ENCODE measurements around the gene METTL23.

METTL23 gene

DNA sequence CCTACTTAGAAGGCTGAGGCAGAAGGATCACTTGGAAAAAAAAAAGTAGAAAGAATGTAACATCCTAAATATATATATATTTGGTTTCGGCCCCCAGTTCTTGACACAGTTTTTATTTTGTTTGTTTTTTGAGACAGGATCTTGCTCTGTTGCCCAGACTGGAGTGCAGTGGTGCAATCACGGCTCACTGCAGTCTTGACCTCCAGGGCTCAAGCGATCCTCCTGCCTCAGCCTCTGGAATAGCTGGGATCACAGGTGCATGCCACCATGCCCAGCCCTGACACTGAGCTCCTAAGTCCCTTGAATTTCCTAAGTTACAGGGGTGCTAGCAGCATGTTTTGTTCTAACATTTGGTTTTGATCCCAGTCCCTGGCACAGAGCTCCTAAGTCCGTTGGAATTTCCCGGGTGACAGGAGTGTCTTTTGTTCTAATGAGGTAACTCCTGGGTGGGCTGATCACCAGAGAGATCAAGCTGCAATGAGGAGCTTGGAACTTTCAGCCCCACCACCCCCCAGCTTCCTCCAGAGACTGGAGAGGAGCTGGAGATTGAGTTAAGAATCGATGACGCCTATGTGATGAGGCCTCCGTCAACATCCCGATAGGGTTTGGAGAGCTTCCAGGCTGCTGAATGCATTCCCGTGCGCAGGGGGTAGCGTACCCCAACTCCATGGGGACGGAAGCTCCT lies 35.9 kb upstream of the METTL23 start:
- 94% methylated on average over 13 of the region's 13 CpGs for WGBS
- no peak overlapping the region for H3K14ac ChIP-seq (ENCODE audit: low read length in 2 of 2)

DNA sequence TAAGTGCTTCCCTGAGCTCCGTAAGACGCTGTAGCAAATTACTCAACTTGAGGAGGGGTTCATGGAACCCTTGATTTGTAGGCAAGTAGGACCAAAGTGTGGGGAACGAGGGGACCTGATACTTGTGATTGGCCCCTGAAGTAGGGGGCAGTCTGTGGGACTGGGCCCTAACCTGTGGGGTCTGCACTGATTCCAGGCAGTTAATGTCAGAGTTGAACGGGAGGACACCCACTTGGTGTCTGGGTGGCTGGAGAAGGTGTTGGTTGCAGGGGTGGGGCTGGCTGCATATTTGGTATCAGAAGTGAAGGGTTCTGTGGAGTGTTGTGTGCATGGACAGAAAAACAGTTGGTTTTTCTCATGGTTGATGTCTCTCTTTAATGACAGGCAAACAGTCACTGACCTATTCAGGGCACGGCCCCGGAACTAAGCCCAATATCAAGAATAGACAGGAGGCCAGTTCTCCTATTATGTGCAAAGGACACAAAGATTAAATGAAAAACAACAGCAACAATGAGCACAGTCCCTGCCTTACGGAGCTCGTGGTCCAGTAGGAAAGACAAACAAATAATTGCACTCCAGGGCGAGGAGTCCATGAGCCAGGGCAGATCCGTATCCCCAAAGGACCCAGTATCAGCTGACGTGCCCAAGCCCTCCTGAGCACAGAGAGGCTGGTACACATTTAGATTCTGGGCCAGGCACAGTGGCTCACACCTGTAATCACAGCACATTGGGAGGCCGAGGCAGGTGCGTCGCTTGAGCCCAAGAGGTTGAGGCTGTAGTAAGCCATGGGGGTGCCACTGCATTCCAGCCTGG lies 35.1 kb upstream of the METTL23 start:
- H3K18ac ChIP-seq (ENCODE audit: low read depth in 1 of 2, low read length in 2 of 2) = no peak overlapping the region
- H2BK15ac ChIP-seq (ENCODE audit: low read depth, poor library complexity, severe bottlenecking) = peak overlapping the region; percentile 73
- peaks cover 59% of the 10 kb centered on the region for H3K4me1 ChIP-seq (ENCODE audit: control insufficient read depth, insufficient read depth, low read depth, low read length)
- H3K23ac ChIP-seq (ENCODE audit: low read length in 2 of 2) = no peak overlapping the region
- no peak overlapping the region for H2BK5ac ChIP-seq (ENCODE audit: low read depth, low read length, poor library complexity, severe bottlenecking)
- no peak overlapping the region for H2AFZ ChIP-seq (ENCODE audit: low read depth, low read length)
- H3K4ac ChIP-seq (ENCODE audit: low read depth in 1 of 2, low read length in 2 of 2) = no peak overlapping the region
- peak overlapping the region in 1 of 2 experiments; percentile 51 for H3K14ac ChIP-seq (ENCODE audit: low read length in 2 of 2)
- H2BK12ac ChIP-seq (ENCODE audit: low read length in 2 of 2) = peak overlapping the region in 1 of 2 experiments; percentile 11
- no peak overlapping the region for H3K9ac ChIP-seq (ENCODE audit: low read length)
- H3K4me3 ChIP-seq (ENCODE audit: insufficient read depth in 1 of 2, low read depth in 1 of 2, low read length in 2 of 2) = no peak overlapping the region
- H2BK120ac ChIP-seq (ENCODE audit: low read depth, low read length) = no peak overlapping the region
- no peak overlapping the region for H4K8ac ChIP-seq (ENCODE audit: low read length)
- H2AK5ac ChIP-seq (ENCODE audit: low read length, severe bottlenecking) = peak overlapping the region; percentile 47
- no peak overlapping the region for H3K4me2 ChIP-seq (ENCODE audit: low read length, poor library complexity, severe bottlenecking)
- H3K79me1 ChIP-seq (replicated peaks; ENCODE audit: low read length, poor library complexity, severe bottlenecking) = peaks cover 21% of the 10 kb centered on the region
- peak overlapping the region; percentile 29 for H4K91ac ChIP-seq (ENCODE audit: low read length)
- H3K9me3 ChIP-seq (ENCODE audit: control insufficient read depth, low read length) = no peaks in the 10 kb centered on the region
- no peak overlapping the region for H3K27ac ChIP-seq (ENCODE audit: low read length, poor library complexity, severe bottlenecking)
- peaks cover 2 to 20% of the 10 kb centered on the region in 2 experiments for H3K36me3 ChIP-seq (ENCODE audit: control insufficient read depth in 1 of 2, insufficient read depth in 2 of 2, low read depth in 1 of 2, low read length in 2 of 2)
- WGBS = 95% methylated on average over 14 of the region's 14 CpGs
- no peak for DNase-seq
- H3K27me3 ChIP-seq (ENCODE audit: control insufficient read depth in 1 of 2, insufficient read depth in 1 of 2, low read length in 2 of 2) = no peaks in the 10 kb centered on the region

More for the DNA sequence above, 35.9 kb upstream of the METTL23 start:
- Histone ChIP-seq H3K27ac (ENCODE audit: low read length, poor library complexity, severe bottlenecking) (no peak overlapping the region), H2BK15ac (ENCODE audit: low read depth, poor library complexity, severe bottlenecking) (no peak overlapping the region), H3K23ac (ENCODE audit: low read length in 2 of 2) (no peak overlapping the region), H3K36me3 (ENCODE audit: control insufficient read depth in 1 of 2, insufficient read depth in 2 of 2, low read depth in 1 of 2, low read length in 2 of 2) (peaks cover 6 to 22% of the 10 kb centered on the region in 2 experiments), H2BK5ac (ENCODE audit: low read depth, low read length, poor library complexity, severe bottlenecking) (no peak overlapping the region), H3K4me3 (ENCODE audit: insufficient read depth in 1 of 2, low read depth in 1 of 2, low read length in 2 of 2) (no peak overlapping the region), H3K9me3 (ENCODE audit: control insufficient read depth, low read length) (no peaks in the 10 kb centered on the region), H3K4me1 (ENCODE audit: control insufficient read depth, insufficient read depth, low read depth, low read length) (peaks cover 59% of the 10 kb centered on the region), H3K18ac (ENCODE audit: low read depth in 1 of 2, low read length in 2 of 2) (no peak overlapping the region), H2AFZ (ENCODE audit: low read depth, low read length) (no peak overlapping the region), H2AK5ac (ENCODE audit: low read length, severe bottlenecking) (peak overlapping the region; percentile 31), H4K8ac (ENCODE audit: low read length) (no peak overlapping the region), H3K79me1 (replicated peaks; ENCODE audit: low read length, poor library complexity, severe bottlenecking) (peaks cover 23% of the 10 kb centered on the region), H4K91ac (ENCODE audit: low read length) (no peak overlapping the region), H3K27me3 (ENCODE audit: control insufficient read depth in 1 of 2, insufficient read depth in 1 of 2, low read length in 2 of 2) (no peaks in the 10 kb centered on the region), H2BK12ac (ENCODE audit: low read length in 2 of 2) (no peak overlapping the region), H2BK120ac (ENCODE audit: low read depth, low read length) (no peak overlapping the region), H3K9ac (ENCODE audit: low read length) (no peak overlapping the region), H3K4ac (ENCODE audit: low read depth in 1 of 2, low read length in 2 of 2) (no peak overlapping the region), H3K4me2 (ENCODE audit: low read length, poor library complexity, severe bottlenecking) (no peak overlapping the region)
- DNase-seq = no peak

DNA sequence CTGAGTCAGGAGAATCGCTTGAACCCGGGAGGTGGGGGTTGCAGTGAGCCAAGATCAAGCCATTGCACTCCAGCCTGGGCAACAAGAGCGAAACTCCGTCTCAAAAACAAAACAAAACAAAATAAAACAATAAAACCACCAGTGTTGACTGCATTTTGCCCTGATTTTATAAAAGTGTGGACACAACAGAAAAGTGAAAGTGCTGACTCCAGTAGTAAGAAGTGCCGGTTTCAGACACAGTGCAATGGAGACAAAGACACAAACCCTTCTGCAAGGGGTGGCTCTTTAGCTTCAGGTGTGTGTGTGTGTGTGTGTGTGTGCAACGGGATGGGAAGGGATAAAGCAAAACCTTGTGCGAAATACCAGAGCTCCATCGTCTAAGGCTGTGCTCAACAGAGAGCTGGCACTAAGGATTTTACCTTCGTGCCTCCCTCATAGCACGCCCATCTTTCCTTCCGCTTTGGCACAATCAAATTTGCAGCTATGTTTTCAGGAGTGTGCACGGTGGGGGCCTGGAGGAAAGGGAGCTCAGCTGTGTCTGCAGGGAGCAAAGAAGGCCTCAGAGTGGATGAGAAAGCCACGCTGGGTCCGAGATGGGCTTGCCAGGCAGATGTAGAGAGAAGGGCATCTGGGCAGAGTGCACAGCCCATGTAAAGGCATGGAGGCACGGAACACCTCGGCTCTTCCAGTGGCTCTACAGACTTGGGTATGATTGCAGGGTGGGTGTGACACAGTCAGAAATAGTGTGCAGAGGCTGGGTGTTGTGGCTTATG lies 31.4 kb upstream of the METTL23 start:
- H3K14ac ChIP-seq (ENCODE audit: low read length in 2 of 2) = no peak overlapping the region

More for the DNA sequence above, 31.4 kb upstream of the METTL23 start:
- Histone ChIP-seq H3K4me2 (ENCODE audit: low read length, poor library complexity, severe bottlenecking) (peak overlapping the region; percentile 2), H2BK5ac (ENCODE audit: low read depth, low read length, poor library complexity, severe bottlenecking) (no peak overlapping the region), H3K23ac (ENCODE audit: low read length in 2 of 2) (no peak overlapping the region), H2BK12ac (ENCODE audit: low read length in 2 of 2) (no peak overlapping the region), H3K79me1 (replicated peaks; ENCODE audit: low read length, poor library complexity, severe bottlenecking) (peaks cover 15% of the 10 kb centered on the region), H3K27me3 (ENCODE audit: control insufficient read depth in 1 of 2, insufficient read depth in 1 of 2, low read length in 2 of 2) (no peaks in the 10 kb centered on the region), H4K91ac (ENCODE audit: low read length) (peak overlapping the region; percentile 6), H4K8ac (ENCODE audit: low read length) (peak overlapping the region; percentile 46), H2AFZ (ENCODE audit: low read depth, low read length) (no peak overlapping the region), H3K4ac (ENCODE audit: low read depth in 1 of 2, low read length in 2 of 2) (no peak overlapping the region), H2BK120ac (ENCODE audit: low read depth, low read length) (no peak overlapping the region), H3K36me3 (ENCODE audit: control insufficient read depth in 1 of 2, insufficient read depth in 2 of 2, low read depth in 1 of 2, low read length in 2 of 2) (peaks cover 0 to 11% of the 10 kb centered on the region in 2 experiments), H2BK15ac (ENCODE audit: low read depth, poor library complexity, severe bottlenecking) (no peak overlapping the region), H3K27ac (ENCODE audit: low read length, poor library complexity, severe bottlenecking) (peak overlapping the region; percentile 81), H3K9me3 (ENCODE audit: control insufficient read depth, low read length) (no peaks in the 10 kb centered on the region), H3K9ac (ENCODE audit: low read length) (peak overlapping the region; percentile 16), H3K4me1 (ENCODE audit: control insufficient read depth, insufficient read depth, low read depth, low read length) (peaks cover 54% of the 10 kb centered on the region), H2AK5ac (ENCODE audit: low read length, severe bottlenecking) (no peak overlapping the region), H3K18ac (ENCODE audit: low read depth in 1 of 2, low read length in 2 of 2) (no peak overlapping the region), H3K4me3 (ENCODE audit: insufficient read depth in 1 of 2, low read depth in 1 of 2, low read length in 2 of 2) (peak overlapping the region in 1 of 2 experiments; percentile 25)
- 93% methylated on average over 14 of the region's 16 CpGs for WGBS
- no peak for DNase-seq
